Measurements from ENCODE around the gene EPOP. TPM values are rescaled to one million over a fixed set of nuclear protein-coding genes. Genes with fewer than 3 reads are reported as not detected.

EPOP gene
- total RNA-seq, 3 donors from 2014 or later = 2.0 to 2.1 (median 2.0) TPM

- Histone ChIP-seq H3K36me3 (peaks cover 4% of the 10 kb centered on the region), H3K27me3 (no peaks in the 10 kb centered on the region), H3K27ac (peak overlapping the region in 1 of 2 donors; percentile 7), H3K9me3 (no peaks in the 10 kb centered on the region), H3K4me3 (no peak overlapping the region), H3K4me1 (no peaks in the 10 kb centered on the region)
- TF ChIP-seq POLR2A (IDR thresholded peaks at IDR 0.05) (no peak), POLR2AphosphoS5 (IDR thresholded peaks at IDR 0.05) (no peak), CTCF (IDR thresholded peaks at IDR 0.05) (no peak)
- intact Hi-C loops (cut with DNase I; ENCODE audit: low total_unique reads) = no loop called here
- DNase-seq (ENCODE audit: low spot score in 2 of 2) = no peak
Measured at GRCh38 chr17:38719289-38719942, 44.7 kb upstream of the EPOP start.

- no peak for DNase-seq (ENCODE audit: low spot score in 2 of 2)
- Histone ChIP-seq H3K36me3 (peaks cover 15% of the 10 kb centered on the region), H3K4me3 (no peak overlapping the region), H3K4me1 (no peaks in the 10 kb centered on the region), H3K27me3 (no peaks in the 10 kb centered on the region), H3K9me3 (no peaks in the 10 kb centered on the region), H3K27ac (no peak overlapping the region)
- intact Hi-C loops (cut with DNase I; ENCODE audit: low total_unique reads) = no loop called here
- TF ChIP-seq CTCF (IDR thresholded peaks at IDR 0.05) (no peak), POLR2A (IDR thresholded peaks at IDR 0.05) (no peak), POLR2AphosphoS5 (IDR thresholded peaks at IDR 0.05) (no peak)
Measured at GRCh38 chr17:38717139-38717745, 42.5 kb upstream of the EPOP start.

- H3K4me3 ChIP-seq = no peak overlapping the region
- peaks cover 19% of the 10 kb centered on the region for H3K36me3 ChIP-seq
- H3K4me1 ChIP-seq = no peaks in the 10 kb centered on the region
- H3K27ac ChIP-seq = no peak overlapping the region
- no peak for DNase-seq (ENCODE audit: low spot score in 2 of 2)
- H3K9me3 ChIP-seq = no peaks in the 10 kb centered on the region
- intact Hi-C loops (cut with DNase I; ENCODE audit: low total_unique reads) = no loop called here
- no peaks in the 10 kb centered on the region for H3K27me3 ChIP-seq
- no peak for TF ChIP-seq POLR2A (IDR thresholded peaks at IDR 0.05)
- TF ChIP-seq POLR2AphosphoS5 (IDR thresholded peaks at IDR 0.05) = no peak
- TF ChIP-seq CTCF (IDR thresholded peaks at IDR 0.05) = no peak
Measured at GRCh38 chr17:38716368-38717005, 41.7 kb upstream of the EPOP start.

- Histone ChIP-seq H3K27ac (no peak overlapping the region), H3K4me1 (no peaks in the 10 kb centered on the region), H3K9me3 (no peaks in the 10 kb centered on the region), H3K27me3 (no peaks in the 10 kb centered on the region), H3K36me3 (peaks cover 19% of the 10 kb centered on the region), H3K4me3 (no peak overlapping the region)
- no peak for DNase-seq (ENCODE audit: low spot score in 2 of 2)
- TF ChIP-seq POLR2AphosphoS5 (IDR thresholded peaks at IDR 0.05) = no peak
- no peak for TF ChIP-seq POLR2A (IDR thresholded peaks at IDR 0.05)
- TF ChIP-seq CTCF (IDR thresholded peaks at IDR 0.05) = no peak
- intact Hi-C loops (cut with DNase I; ENCODE audit: low total_unique reads) = no loop called here
Measured at GRCh38 chr17:38715216-38715943, 40.6 kb upstream of the EPOP start.
